H9 (cell line): ENCODE results near the gene CHKB. TPM values are rescaled to one million over a fixed set of nuclear protein-coding genes. Genes with fewer than 3 reads are reported as not detected.

Experiments used
- DNase-seq: peaks from one replicate; pipeline ENCODE4 v3.0.0-alpha.2; 2017
- H2AFZ ChIP-seq: one replicate; pipeline ENCODE4 v1.6.1; 2013; ENCODE audit warnings: mild to moderate bottlenecking, low read length, control low read depth, moderate library complexity
- H2AK5ac ChIP-seq: 2 replicates; pipeline ENCODE4 v1.6.1; 2013; ENCODE audit warnings: low read length, control low read depth, mixed read lengths; ENCODE audit not compliant: insufficient read length
- H2BK120ac ChIP-seq: one replicate; pipeline ENCODE4 v1.6.1; 2013; ENCODE audit warnings: low read depth, mild to moderate bottlenecking, low read length, control low read depth, inconsistent platforms; ENCODE audit not compliant: poor library complexity, severe bottlenecking
- H2BK12ac ChIP-seq: 2 replicates; pipeline ENCODE4 v1.6.1; 2013; ENCODE audit warnings: low read length, control low read depth, mixed read lengths, low read depth; ENCODE audit not compliant: insufficient read length
- H2BK15ac ChIP-seq: 2 replicates; pipeline ENCODE4 v1.6.1; 2013; ENCODE audit warnings: low read depth, low read length, control low read depth
- H2BK20ac ChIP-seq: one replicate; pipeline ENCODE4 v1.6.1; 2013; ENCODE audit warnings: low read depth, mild to moderate bottlenecking, low read length, control low read depth, inconsistent platforms; ENCODE audit not compliant: poor library complexity, severe bottlenecking
- H2BK5ac ChIP-seq: 2 replicates; pipeline ENCODE4 v1.6.1; 2013; ENCODE audit warnings: low read length, control low read depth, mixed read lengths; ENCODE audit not compliant: insufficient read length
- H3K14ac ChIP-seq: 2 replicates; pipeline ENCODE4 v1.6.1; 2013; ENCODE audit warnings: low read length, control low read depth; ENCODE audit not compliant: insufficient read depth
- H3K18ac ChIP-seq: 2 replicates; pipeline ENCODE4 v1.6.1; 2013; ENCODE audit warnings: low read depth, mild to moderate bottlenecking, mixed read lengths, low read length, control low read depth; ENCODE audit not compliant: insufficient read length
- H3K23ac ChIP-seq: 2 replicates; pipeline ENCODE4 v1.6.1; 2013; ENCODE audit warnings: low read length, control low read depth, mixed read lengths, low read depth; ENCODE audit not compliant: insufficient read length
- H3K23me2 ChIP-seq: 2 replicates; pipeline ENCODE4 v1.6.1; 2013; ENCODE audit warnings: low read depth, mild to moderate bottlenecking, mixed read lengths, low read length, control low read depth; ENCODE audit not compliant: insufficient read length, poor library complexity, severe bottlenecking
- H3K27ac ChIP-seq: 2 replicates; pipeline ENCODE4 v1.5.1; 2013; ENCODE audit warnings: low read length, control low read depth, mixed read lengths, low read depth; ENCODE audit not compliant: insufficient read length
- H3K27me3 ChIP-seq: 2 replicates; pipeline ENCODE4 v1.6.1; 2013; ENCODE audit warnings: low read length, control low read depth, inconsistent platforms; ENCODE audit not compliant: insufficient read depth
- H3K4ac ChIP-seq: 2 replicates; pipeline ENCODE4 v1.6.1; 2013; ENCODE audit warnings: low read depth, mild to moderate bottlenecking, control low read depth, inconsistent platforms, low read length, moderate library complexity
- H3K4me1 ChIP-seq: 2 replicates; pipeline ENCODE4 v1.6.1; 2013; ENCODE audit warnings: low read length, control low read depth, inconsistent platforms; ENCODE audit not compliant: insufficient read depth
- H3K4me2 ChIP-seq: 2 replicates; pipeline ENCODE4 v1.6.1; 2013; ENCODE audit warnings: low read length, control low read depth, mixed read lengths; ENCODE audit not compliant: insufficient read length, insufficient read depth
- H3K56ac ChIP-seq: 2 replicates; pipeline ENCODE4 v1.6.1; 2013; ENCODE audit warnings: low read depth, mild to moderate bottlenecking, mixed read lengths, low read length, control low read depth; ENCODE audit not compliant: insufficient read length
- H3K79me1 ChIP-seq: 2 replicates; pipeline ENCODE4 v1.6.1; 2013; ENCODE audit warnings: low read depth, mild to moderate bottlenecking, moderate library complexity, low read length, control low read depth, inconsistent platforms; ENCODE audit not compliant: insufficient read depth, poor library complexity, severe bottlenecking
- H3K79me2 ChIP-seq: 2 replicates; pipeline ENCODE4 v1.6.1; 2013; ENCODE audit warnings: low read length, control low read depth, inconsistent platforms; ENCODE audit not compliant: insufficient read depth
- H3K9ac ChIP-seq: 2 replicates; pipeline ENCODE4 v1.6.1; 2013; ENCODE audit warnings: low read length, control low read depth, mixed read lengths; ENCODE audit not compliant: insufficient read length; ENCODE audit errors: extremely low read depth
- H3K9me3 ChIP-seq: one replicate; pipeline ENCODE4 v1.6.1; 2013; ENCODE audit warnings: low read depth, low read length, inconsistent platforms; ENCODE audit not compliant: control insufficient read depth
- H3T11ph ChIP-seq: one replicate; pipeline ENCODE4 v1.6.1; 2013; ENCODE audit warnings: mild to moderate bottlenecking, low read length, control low read depth, inconsistent platforms
- H4K20me1 ChIP-seq: one replicate; pipeline ENCODE4 v1.6.1; 2013; ENCODE audit not compliant: control insufficient read depth, insufficient read length, insufficient read depth
- H4K5ac ChIP-seq: 2 replicates; pipeline ENCODE4 v1.6.1; 2013; ENCODE audit warnings: low read depth, mild to moderate bottlenecking, mixed read lengths, low read length, control low read depth; ENCODE audit not compliant: insufficient read length
- H4K8ac ChIP-seq: replicated peaks from 2 replicates; pipeline ENCODE4 v1.6.1; 2013; ENCODE audit warnings: low read length, control low read depth, mixed read lengths, low read depth; ENCODE audit not compliant: insufficient read length
- H4K91ac ChIP-seq: 2 replicates; pipeline ENCODE4 v1.6.1; 2013; ENCODE audit warnings: low read depth, mild to moderate bottlenecking, moderate library complexity, mixed read lengths, low read length, control low read depth; ENCODE audit not compliant: insufficient read length
- H3K27ac Mint-ChIP-seq, 3 experiments: 2 replicates in 2 of 3; 3 replicates in 1 of 3; pipeline ENCODE4 v1.8.0; 2020 to 2021; ENCODE audit warnings: mixed read lengths in 3 of 3, mild to moderate bottlenecking in 1 of 3, moderate library complexity in 1 of 3
- H3K27me3 Mint-ChIP-seq: 2 replicates; pipeline ENCODE4 v1.8.0; 2021; ENCODE audit warnings: low read depth, mild to moderate bottlenecking, moderate library complexity, mixed read lengths
- H3K36me3 Mint-ChIP-seq, 3 experiments: 2 replicates in 2 of 3; 3 replicates in 1 of 3; pipeline ENCODE4 v1.8.0; 2020 to 2021; ENCODE audit warnings: low read depth in 3 of 3, mixed read lengths in 3 of 3; ENCODE audit not compliant: insufficient read depth in 1 of 3
- H3K4me1 Mint-ChIP-seq, 2 experiments: 2 replicates each; pipeline ENCODE4 v1.8.0; 2020; ENCODE audit warnings: mixed read lengths in 2 of 2
- H3K4me3 Mint-ChIP-seq, 2 experiments: 2 replicates in 1 of 2; 3 replicates in 1 of 2; pipeline ENCODE4 v1.8.0; 2020 to 2021; ENCODE audit warnings: mild to moderate bottlenecking in 2 of 2, mixed read lengths in 2 of 2, moderate library complexity in 1 of 2
- H3K9me3 Mint-ChIP-seq, 2 experiments: 2 replicates in 1 of 2; 3 replicates in 1 of 2; pipeline ENCODE4 v1.8.0; 2020; ENCODE audit warnings: mild to moderate bottlenecking in 2 of 2, mixed read lengths in 2 of 2, moderate library complexity in 1 of 2
- CTCF ChIP-seq: fragments of 200-600 bp; sonication (generic); conservative IDR thresholded peaks from 3 replicates; pipeline ENCODE4 v1.8.0; 2021; ENCODE audit warnings: antibody characterized with exemption, mild to moderate bottlenecking
- WGBS: extraction: QIAGEN DNeasy Blood & Tissue Kit; methylation state at CpG from one replicate; pipeline ENCODE4 v1.1.7; 2013; ENCODE audit warnings: missing lambda C conversion rate, low lambda C conversion rate, mixed read lengths; ENCODE audit not compliant: insufficient read length; ENCODE audit errors: extremely low coverage; 5-methylcytosine and 5-hydroxymethylcytosine counted together
- total RNA-seq: library from RNA; stranded (reverse); gene quantifications from 2 replicates; pipeline ENCODE4 v1.2.1, GENCODE V29; 2021

CHKB gene
- total RNA-seq, 1 experiment from 2014 or later: 64.9 TPM

GRCh38 chr22:50626314-50626849, 43.7 kb upstream of the CHKB start:
- Histone ChIP-seq H2AK5ac (no peak overlapping the region), H3K79me1 (no peaks in the 10 kb centered on the region), H2BK5ac (no peak overlapping the region), H2BK20ac (no peak overlapping the region), H3K27me3 (peaks cover 7% of the 10 kb centered on the region; the same call in 1 of the 2 replicates), H3K56ac (no peak overlapping the region), H2AFZ (no peak overlapping the region), H3K9ac (no peak overlapping the region), H3K23me2 (peaks cover 18% of the 10 kb centered on the region), H4K20me1 (peaks cover 2% of the 10 kb centered on the region), H3K4me2 (no peak overlapping the region), H3K14ac (no peak overlapping the region), H3K27ac (no peak overlapping the region), H2BK12ac (no peak overlapping the region), H3T11ph (no peak overlapping the region), H4K91ac (no peak overlapping the region), H2BK120ac (no peak overlapping the region), H4K8ac (no peak overlapping the region), H3K23ac (no peak overlapping the region), H3K4ac (no peak overlapping the region), H3K9me3 (no peaks in the 10 kb centered on the region), H3K79me2 (no peaks in the 10 kb centered on the region), H3K18ac (no peak overlapping the region), H3K4me1 (peaks cover 9% of the 10 kb centered on the region), H2BK15ac (no peak overlapping the region), H4K5ac (no peak overlapping the region)
- no peak; the same call in 2 of the 3 replicates for TF ChIP-seq CTCF
- no peaks in the 10 kb centered on the region for H3K9me3 Mint-ChIP-seq
- no CpG with 5 or more reads among the region's 12 CpGs for WGBS
- H3K27me3 Mint-ChIP-seq: peaks cover 27% of the 10 kb centered on the region
- peaks cover 0 to 3% (median 0%) of the 10 kb centered on the region in 3 experiments; a peak in 2 of 7 replicates for H3K36me3 Mint-ChIP-seq
- peak; percentile 17 for DNase-seq
- peak overlapping the region; percentile 38 to 60; a peak in 4 of 5 replicates for H3K4me3 Mint-ChIP-seq
- H3K4me1 Mint-ChIP-seq: peaks cover 15 to 21% of the 10 kb centered on the region in 2 experiments
- no peak overlapping the region for H3K27ac Mint-ChIP-seq
